Ishikawa (cell line): Measurements from ENCODE around the gene VWA1.

ENCODE experiments used
- EP300 ChIP-seq: IDR thresholded peaks from 2 replicates; pipeline ENCODE4 v1.6.1; 2012; ENCODE audit warnings: borderline replicate concordance
- RAD21 ChIP-seq: IDR thresholded peaks from 2 replicates; pipeline ENCODE4 v1.6.1; 2012; ENCODE audit warnings: low read depth
- TAF1 ChIP-seq: IDR thresholded peaks from 2 replicates; pipeline ENCODE4 v1.6.1; 2012; ENCODE audit warnings: low read depth, mild to moderate bottlenecking
- TCF12 ChIP-seq: IDR thresholded peaks from 2 replicates; pipeline ENCODE4 v1.6.1; 2012; ENCODE audit warnings: low read depth
- YY1 ChIP-seq: IDR thresholded peaks from 2 replicates; pipeline ENCODE4 v1.6.1; 2012; ENCODE audit warnings: low read depth
- TF ChIP-seq, protein P1 (sequence below): IDR thresholded peaks from 2 replicates; pipeline ENCODE4 v1.6.1; 2012; ENCODE audit warnings: low read depth, mild to moderate bottlenecking

DNA sequence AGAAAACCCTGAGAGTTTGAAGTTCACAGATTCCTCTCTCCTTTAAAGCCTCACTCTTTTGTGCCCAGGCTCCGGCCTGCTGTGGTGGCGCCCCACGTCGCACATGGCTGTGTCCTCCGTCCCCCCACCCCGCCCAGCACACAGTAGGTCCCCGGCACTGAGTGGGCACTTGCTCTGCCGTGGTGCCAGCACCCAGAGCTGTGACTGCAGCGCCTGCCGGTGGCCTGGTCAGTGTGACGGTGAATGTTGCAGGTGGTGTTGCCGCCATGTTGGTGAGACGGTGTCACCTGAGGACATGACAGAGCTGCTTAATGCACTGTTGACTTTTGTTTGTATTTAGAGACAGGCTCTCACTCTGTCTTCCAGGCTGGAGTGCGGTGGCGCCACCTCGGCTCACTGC lies 17.4 kb downstream of the VWA1 start:
- no peak for TF ChIP-seq TCF12
- no peak for TF ChIP-seq RAD21
- TF ChIP-seq EP300: no peak
- TF ChIP-seq TAF1: no peak
- TF ChIP-seq YY1: no peak
- TF ChIP-seq, protein P1, sequence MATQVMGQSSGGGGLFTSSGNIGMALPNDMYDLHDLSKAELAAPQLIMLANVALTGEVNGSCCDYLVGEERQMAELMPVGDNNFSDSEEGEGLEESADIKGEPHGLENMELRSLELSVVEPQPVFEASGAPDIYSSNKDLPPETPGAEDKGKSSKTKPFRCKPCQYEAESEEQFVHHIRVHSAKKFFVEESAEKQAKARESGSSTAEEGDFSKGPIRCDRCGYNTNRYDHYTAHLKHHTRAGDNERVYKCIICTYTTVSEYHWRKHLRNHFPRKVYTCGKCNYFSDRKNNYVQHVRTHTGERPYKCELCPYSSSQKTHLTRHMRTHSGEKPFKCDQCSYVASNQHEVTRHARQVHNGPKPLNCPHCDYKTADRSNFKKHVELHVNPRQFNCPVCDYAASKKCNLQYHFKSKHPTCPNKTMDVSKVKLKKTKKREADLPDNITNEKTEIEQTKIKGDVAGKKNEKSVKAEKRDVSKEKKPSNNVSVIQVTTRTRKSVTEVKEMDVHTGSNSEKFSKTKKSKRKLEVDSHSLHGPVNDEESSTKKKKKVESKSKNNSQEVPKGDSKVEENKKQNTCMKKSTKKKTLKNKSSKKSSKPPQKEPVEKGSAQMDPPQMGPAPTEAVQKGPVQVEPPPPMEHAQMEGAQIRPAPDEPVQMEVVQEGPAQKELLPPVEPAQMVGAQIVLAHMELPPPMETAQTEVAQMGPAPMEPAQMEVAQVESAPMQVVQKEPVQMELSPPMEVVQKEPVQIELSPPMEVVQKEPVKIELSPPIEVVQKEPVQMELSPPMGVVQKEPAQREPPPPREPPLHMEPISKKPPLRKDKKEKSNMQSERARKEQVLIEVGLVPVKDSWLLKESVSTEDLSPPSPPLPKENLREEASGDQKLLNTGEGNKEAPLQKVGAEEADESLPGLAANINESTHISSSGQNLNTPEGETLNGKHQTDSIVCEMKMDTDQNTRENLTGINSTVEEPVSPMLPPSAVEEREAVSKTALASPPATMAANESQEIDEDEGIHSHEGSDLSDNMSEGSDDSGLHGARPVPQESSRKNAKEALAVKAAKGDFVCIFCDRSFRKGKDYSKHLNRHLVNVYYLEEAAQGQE: no peak
